GM18951 (cell line): ENCODE measurements around the gene CPN1.
"Not testable (repeated sequence)": the region's sequence is repeated elsewhere in the genome, so short reads cannot be mapped to it uniquely, and the experiment has no call there.

Experiments used
- POLR2A ChIP-seq: IDR thresholded peaks from 4 replicates; pipeline ENCODE4 v1.6.1; 2011; ENCODE audit warnings: mild to moderate bottlenecking; ENCODE audit not compliant: insufficient read length, insufficient read depth; ENCODE audit errors: extremely low read depth
- in situ Hi-C: fragments of 300-500 bp; cut with MboI; formaldehyde crosslinking; loops from one replicate; pipeline ENCODE4 v1.12.0; 2022; ENCODE audit warnings: low sequenced_read_pairs, mixed read lengths, inconsistent platforms; ENCODE audit not compliant: unreplicated experiment

Gene CPN1

DNA sequence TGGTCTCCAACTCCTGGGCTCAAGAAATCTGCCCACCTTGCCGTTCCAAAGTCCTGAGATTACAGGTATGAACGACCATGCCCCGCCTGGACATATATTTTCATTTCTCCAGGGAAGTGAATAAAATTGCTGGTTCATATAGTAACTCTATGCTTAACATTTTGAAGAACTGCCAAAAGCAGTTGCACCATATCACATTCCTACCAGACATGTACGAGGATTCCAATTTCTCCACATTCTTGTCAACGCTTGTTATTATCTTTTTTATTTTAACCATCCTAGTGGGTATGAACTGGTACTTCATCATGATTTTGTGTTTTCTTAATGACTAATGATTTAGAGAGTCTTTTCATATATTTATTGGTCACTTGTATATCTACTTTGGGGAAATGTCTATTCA, 21.9 kb upstream of the CPN1 start:
- TF ChIP-seq POLR2A, result no peak
- in situ Hi-C loops, result no loop called here

DNA sequence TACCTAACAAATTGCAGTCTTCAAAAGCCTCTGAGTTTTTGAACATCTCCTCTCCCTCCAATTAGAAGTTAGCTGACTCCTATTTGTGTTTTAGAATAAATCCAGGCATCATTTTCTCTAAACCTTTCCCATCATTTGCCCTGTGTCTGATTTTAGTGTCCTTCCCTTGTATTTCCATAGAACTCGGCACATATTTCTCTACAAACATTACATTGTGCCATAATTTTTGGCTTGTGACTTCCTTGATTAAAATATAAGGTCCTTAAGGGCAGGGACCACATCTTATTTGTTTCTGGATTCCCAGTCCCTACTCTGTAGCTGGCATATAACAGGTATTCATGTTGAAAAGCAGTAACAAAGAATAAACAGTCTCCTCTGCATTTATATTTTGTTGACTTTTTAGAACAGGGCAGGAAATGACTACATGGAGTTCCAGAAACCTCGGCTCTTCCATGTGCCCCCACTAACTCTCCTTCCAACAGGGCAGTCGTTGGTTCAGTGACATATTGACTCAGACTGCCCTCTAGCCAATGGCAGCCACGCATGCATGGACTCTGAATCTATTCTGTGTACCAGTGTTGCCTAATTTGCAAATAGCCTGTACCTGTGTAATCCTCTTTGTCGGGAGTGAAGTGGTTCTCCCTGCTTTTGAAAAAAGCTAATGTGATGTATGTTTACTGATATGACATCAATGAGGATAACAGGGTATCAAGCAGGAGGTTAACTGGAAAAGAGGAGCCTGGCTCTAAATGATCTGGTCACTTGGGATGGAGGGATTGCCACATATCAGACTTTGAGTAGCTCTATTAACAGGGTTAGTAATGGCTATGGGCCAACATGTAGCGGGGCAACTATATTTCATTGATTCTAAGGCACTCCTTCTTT, 19.8 kb upstream of the CPN1 start:
- in situ Hi-C loops, result no loop called here
- no peak for TF ChIP-seq POLR2A

DNA sequence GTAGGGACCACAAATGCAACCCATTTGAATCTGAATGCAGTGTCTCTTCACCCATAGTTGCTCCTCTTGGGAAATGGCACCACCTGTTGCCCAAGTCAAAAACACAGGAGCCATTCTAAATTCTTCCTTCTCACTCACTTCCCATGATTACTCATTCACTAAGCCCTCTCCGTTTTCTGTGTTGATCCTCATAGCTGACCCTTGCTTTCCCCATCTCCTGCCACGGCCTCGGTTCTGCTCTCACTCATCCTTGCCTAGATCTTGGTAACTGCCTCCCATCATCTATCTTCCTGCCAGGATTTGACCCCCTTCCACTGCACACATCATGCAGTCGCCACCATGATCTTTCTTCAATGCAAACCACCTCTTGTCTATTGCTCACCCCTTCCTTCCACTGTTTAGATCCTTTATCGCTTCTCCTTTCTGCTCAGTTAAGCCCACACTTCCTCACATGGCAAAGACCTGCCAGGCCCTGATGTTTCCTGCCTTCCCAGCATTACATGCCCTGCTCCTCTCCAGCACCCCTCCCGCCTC, 19.0 kb upstream of the CPN1 start:
- in situ Hi-C loops, result no loop called here
- TF ChIP-seq POLR2A, result no peak

DNA sequence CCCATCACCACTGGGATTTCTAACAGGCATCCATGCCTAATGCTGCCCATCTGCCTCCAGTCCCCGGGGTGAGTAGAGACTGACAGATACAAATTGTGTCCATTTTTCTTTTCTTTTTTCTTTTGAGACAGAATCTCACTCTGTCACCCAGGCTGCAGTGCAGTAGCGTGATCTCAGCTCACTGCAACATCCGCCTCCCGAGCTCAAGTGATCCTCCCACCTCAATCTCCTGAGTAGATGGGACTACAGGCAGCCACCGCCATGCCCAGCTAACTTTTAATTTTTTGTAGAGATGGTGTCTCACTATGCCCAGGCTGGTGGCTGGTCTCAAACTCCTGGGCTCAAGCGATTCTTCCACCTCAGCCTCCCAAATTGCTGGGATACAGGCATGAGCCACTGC, 7.6 kb upstream of the CPN1 start:
- in situ Hi-C loops, result no loop called here
- no peak for TF ChIP-seq POLR2A

DNA sequence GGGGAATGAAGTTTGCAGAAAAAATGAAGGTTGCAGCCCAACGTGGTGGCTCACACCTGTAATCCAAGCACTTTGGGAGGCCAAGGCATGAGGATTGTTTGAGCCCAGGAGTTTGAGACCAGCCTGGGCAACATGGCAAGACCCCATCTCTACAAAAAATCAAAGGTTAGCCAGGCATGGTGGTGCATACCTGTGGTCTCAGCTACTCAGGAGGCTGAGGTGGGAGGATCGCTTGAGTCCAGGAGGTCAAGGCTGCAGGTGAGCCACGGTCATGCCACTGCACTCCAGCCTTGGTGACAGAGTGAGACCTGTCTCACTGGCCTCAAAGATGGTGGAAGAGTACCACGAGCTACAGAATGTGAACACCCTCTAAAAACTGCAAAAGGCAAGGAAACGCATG, 5.0 kb upstream of the CPN1 start:
- in situ Hi-C loops, result not testable (repeated sequence)

DNA sequence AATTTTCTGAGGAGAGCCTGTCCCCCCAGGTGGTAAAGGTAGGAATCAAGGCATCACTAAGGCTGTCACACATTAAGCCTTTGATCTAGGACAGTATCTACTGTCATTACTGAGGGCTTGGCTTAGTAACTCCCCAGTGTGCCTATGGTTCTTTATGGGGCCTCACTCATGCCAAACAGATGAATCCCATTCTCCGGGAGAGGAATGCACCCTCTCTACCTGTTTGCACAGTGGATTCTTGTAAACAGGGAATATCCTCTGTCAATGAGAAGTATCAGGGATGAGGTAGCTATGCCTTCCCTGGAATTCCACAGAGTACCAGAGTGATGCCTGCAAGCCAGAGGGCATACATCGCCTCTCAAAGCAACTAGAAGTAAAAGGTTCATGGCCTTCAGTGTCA, 3.9 kb upstream of the CPN1 start:
- in situ Hi-C loops, result no loop called here
- TF ChIP-seq POLR2A, result no peak

DNA sequence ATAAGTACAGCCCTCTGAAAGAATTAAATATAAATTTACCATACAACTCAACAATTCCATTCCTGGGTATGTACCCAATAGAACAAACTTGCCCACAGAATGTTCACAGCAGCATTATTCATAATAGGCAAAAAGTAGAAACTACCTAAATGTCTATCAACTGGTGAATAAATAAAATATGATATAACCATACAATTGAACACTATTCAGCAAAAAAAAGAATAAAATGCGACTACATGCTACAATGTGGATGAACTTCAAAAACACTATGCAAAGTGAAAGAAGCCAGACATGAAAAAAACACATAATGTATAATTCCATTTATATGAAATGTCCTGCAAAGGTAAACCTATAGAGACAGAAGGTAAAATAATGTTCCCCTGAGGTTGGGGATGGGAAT, 2.0 kb upstream of the CPN1 start:
- in situ Hi-C loops, result no loop called here
- no peak for TF ChIP-seq POLR2A

DNA sequence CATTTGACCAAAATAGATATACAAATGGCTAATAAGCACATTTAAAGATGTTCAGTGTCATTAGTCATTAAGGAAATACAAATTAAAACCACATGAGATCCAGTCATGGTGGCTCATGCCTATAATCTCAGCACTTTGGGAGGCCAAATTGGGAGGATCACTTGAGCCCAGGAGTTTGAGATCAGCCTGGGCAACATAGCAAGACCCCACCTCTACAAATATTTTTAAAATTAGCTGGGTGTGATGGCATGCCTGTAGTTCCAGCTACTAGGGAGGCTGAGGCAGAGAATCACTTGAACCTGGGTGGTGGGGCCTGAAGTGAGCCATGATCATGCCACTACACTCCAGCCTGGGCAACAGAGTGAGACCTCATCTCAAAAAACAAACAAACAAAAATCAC, 607 bp upstream of the CPN1 start:
- in situ Hi-C loops, result not testable (repeated sequence)

DNA sequence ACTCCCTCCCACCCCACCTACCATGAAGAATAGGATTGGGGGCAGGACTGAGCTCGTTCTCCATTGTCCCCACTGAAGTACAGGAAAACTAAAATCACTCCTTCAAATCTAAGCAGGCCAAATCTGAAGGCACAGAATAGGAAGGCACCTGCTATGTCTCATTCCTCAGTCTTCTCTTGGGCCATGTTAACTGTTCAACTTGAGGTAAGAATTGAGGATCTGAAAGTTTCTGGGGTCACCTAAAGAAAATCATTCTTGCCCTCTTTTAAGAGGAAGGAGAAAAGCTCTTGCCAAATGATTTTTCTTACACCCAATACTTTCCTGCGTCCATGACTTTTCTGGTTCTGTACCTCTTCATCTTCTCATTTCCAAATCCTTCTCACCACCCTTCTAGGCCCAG, 4.9 kb downstream of the CPN1 start:
- in situ Hi-C loops, result no loop called here
- TF ChIP-seq POLR2A, result no peak

DNA sequence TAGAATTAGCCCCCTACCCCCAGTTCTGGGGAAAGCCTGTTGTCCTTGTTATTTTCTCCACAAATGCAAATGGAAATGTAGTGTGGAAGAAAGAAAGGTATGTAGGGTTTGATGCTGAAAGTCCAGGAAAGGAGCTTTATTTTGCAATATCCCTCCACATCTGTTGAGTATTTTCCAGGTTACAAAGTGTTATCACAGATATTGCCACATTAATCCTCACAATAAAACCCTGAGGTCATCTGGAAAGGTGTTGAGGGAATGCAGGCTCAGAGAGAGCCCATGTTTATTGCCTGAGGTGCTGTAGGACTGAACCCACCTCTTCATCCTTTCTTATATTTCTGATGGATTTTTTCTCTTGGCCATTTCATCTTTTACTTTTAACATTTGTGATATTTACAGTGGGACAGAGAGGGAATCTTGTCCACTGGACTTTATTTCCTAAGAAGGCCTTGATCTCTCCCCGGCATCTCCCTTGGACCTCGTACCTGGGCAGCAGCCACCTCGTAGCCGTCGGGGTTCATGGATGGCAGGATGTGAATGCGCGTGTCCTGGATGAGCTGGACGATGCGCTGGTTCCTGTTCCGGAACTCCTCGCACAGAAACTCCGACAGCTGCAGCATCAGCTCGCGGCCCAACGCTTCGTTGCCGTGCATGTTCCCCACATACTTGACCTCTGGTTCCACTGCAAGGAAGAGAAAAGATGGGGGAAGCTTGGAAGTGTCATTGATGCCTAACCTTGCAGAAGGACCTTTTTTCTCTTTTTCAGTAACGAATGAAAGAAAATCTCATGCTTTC, 6.0 kb downstream of the CPN1 start:
- TF ChIP-seq POLR2A, result no peak
- in situ Hi-C loops, result no loop called here

DNA sequence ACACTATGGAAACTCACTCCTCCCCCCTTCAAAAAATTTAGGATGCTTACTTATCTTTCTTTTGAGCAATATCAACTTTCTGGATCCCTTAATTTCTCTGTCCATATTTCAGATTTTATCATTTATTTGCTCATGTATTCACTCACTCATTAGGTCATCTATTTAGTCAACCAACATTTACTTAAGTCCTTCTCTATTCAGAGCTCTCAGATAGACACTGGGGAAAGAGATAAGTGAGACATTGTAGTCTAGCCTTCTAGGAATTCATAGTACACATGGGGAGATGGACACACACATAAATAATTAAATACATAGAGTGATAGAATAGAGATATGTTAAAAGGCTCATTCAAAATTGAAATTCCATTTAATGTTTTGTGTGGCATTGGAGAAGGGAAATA, 9.2 kb downstream of the CPN1 start:
- TF ChIP-seq POLR2A, result no peak
- in situ Hi-C loops, result no loop called here

DNA sequence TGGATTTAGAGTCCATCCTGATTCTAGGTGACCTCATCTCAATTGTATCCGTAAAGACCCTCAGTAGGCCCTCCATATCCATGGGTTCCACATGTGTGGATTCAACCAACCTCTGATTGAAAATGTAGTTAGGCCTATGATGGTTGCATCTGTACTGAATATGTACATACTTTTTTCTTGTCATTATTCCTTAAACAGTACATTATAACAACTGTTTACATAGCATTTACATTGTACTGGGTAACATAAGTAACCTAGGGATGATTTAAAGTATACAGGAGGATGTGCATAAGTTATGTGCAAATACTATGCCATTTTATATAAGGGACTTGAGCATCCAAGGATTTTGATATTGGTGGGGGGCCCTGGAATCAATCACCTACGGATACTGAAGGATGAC, 10.1 kb downstream of the CPN1 start:
- no peak for TF ChIP-seq POLR2A
- in situ Hi-C loops, result no loop called here

DNA sequence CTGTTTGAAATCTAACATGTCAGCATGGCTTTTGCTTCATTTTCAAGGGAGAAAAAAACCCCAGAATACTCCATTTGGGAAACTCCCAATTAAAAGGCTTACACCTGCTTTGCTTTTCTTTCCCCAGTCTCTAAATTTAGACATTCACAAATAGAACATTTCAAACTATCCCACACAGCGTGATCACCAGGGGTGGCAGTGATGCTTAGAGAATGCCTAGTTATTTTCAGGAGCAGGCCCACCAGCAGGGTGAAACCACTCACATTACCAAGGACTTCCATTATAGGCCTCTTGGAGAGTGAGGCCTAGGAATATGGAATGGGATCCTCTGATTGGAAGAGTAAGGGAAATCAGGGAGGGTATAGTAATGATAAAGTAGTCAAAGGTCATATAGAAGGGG, 14.2 kb downstream of the CPN1 start:
- in situ Hi-C loops, result no loop called here
- no peak for TF ChIP-seq POLR2A

DNA sequence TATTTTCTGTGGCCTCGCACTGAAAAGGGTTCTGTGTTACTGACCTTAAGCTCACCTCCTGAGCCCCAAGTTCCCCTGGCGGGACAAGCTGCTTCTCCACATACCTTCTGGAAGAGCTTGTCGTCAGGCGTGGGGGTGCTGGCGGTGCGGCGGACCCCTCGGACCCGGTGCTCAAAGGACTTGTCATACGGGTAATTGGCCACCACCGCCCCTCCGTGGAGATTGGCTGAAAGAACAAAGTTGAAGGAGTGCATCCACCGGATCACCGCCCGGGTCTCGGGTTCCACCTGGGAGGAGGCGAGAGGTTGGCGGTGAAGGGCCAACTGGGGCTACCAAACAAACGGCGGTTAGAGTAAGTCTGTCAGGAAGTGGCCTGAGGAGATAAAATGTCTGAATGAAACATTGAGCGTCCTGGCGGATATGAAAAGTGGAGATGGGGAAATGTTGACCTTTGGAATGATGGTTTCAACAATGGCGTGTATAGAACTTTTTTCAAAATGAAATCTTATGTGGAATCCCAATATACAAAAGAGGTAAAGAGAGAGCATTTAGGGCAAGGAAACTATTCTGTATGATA, 16.5 kb downstream of the CPN1 start:
- in situ Hi-C loops, result no loop called here
- no peak for TF ChIP-seq POLR2A
